LHCN-M2 (cell line): ENCODE data around the gene BAAT. TPM values are rescaled to one million over a fixed set of nuclear protein-coding genes. Genes with fewer than 3 reads are reported as not detected.
"Not testable (repeated sequence)": the region's sequence is repeated elsewhere in the genome, so short reads cannot be mapped to it uniquely, and the experiment has no call there.

Experiments used
- DNase-seq: peaks from one replicate; pipeline ENCODE4 v3.0.0-alpha.2; 2012; ENCODE audit warnings: low read depth
- total RNA-seq: library from RNA; depleted of rRNA; stranded (reverse); fragments of >200 nt; gene quantifications from 2 replicates; pipeline ENCODE4 v1.2.3, GENCODE V29; 2014

BAAT gene
- total RNA-seq, 1 experiment from 2014 or later, result 0.06 TPM

DNA sequence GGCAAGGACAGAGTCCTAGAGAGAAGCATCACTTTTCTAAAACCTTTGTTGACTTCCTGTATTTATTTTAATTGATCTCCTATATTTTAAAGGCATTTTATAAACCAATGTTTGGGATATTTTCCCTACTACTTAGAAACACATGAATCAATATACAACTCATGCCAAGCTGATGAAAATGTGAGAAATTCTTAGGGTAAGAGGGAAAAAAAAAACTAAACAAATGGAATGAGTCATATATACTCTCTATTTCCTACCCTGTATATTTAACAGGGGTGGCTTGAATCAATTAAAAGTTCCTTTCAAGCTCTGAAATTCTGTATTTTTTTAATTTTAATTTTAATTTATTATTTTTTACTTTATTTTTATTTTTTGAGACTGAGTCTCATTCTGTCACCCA is 19.6 kb downstream of the BAAT start:
- DNase-seq, result no peak

GRCh38 chr9:101362450-101362849 is 22.4 kb downstream of the BAAT start:
- DNase-seq, result no peak

DNA sequence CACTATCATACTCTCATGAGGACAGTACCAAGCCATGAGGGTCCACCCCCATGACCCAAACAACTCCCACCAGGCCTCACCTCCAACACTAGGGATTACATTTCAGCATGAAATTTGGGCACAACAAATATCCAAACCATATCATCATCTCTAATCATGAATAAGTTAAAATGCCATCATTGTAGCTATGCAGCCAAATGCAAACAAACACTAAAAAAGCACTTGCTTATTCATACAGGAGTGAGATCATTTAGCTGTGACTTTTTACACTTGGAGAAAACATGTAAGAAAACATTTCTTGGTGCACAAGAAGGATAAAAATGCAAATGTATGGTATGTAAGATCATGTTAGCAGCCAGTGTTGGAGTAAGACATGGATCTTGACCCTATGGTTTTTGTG is 24.2 kb downstream of the BAAT start:
- DNase-seq, result no peak

DNA sequence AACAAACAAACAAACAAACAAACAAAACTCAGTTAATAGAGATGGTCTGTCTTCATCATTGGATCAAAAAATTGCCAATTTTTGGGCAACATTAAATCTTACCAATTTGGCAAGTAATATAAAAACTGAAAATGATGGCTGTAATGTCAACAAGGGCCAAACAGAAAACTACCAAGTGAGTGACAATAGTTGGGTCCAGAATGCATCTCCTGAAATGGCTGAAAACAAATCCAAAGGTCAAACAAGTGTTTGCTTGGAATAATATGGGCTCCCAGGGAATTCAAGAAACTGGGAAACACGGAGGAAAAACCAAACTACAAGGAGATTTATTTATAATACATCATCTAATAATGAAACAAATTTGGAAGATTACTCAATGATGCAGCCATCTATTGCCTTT is 25.1 kb downstream of the BAAT start:
- no peak for DNase-seq

- DNase-seq, result no peak
These were observed 28.2 kb downstream of the BAAT start for GRCh38 chr9:101356619-101357018.

GRCh38 chr9:101354765-101355708 is 29.8 kb downstream of the BAAT start:
- DNase-seq, result no peak

DNA sequence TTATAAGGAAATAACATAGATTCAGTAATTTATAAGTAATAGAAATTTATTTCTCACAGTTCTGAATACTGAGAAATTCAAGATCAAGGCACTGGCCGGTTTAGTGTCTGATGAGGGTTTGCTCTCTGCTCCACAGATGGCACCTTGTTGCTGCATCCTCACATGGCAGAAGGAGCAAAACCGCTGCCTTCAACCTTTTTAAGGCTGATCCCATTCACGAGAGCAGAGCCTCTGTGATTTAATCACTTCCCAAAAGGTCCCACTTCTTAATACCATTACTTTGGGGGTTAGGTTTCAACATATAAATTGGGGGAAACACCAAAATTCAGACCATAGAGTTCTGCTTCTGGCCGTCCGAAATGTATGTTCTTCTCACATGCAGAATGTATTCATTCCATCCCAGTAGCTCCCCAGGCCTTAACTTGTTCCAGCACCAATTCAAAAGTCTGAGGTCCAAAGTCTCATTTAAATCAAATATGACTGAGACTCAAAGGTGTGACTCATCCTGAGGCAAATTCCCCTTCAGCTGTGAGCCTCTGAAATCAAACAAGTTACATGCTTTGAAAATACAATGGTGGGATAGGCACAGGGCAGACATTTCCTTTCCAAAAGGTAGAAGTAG is 30.6 kb downstream of the BAAT start:
- no peak for DNase-seq

DNA sequence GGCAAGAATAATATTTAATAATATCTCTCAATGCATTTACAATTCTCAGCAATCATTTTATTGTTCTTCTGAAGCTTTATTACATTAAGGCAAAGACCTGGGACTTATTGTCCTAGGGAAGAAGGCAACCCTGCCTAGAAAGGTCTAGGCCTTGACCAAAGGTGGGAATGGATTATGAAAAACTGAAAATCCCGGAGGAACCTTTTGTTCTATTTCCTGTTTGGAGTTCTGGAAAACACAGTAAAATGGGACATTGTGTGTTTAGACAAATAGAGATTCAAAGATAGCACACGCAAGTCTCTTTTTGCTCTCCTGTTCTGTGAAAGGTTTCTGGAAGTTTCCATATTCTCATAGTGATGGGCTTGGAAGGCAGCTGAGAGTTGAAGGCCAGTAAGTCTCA is 31.1 kb downstream of the BAAT start:
- DNase-seq, result no peak

- no peak for DNase-seq
These were observed 31.8 kb downstream of the BAAT start for GRCh38 chr9:101352892-101353463.

DNA sequence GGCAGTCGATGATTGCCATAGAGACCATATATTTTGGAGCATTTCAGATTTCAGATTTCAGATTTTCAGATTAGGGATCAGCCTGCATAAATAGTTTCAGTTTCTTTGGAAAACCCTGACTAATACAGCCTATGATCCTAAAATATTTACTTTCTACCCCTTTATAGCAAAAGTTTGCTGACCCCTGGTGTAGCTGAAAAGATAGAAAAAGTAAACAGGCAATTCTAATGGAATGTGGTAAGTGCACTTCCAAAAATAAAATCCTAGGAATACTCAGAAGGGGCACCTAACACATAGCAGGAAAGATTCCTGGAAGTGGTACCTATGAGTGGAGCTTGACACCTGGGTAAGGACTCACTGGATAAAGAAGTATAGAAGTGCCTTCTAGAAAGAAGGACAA is 34.5 kb downstream of the BAAT start:
- DNase-seq, result no peak

GRCh38 chr9:101342595-101342994 is 42.2 kb downstream of the BAAT start:
- DNase-seq, result no peak

DNA sequence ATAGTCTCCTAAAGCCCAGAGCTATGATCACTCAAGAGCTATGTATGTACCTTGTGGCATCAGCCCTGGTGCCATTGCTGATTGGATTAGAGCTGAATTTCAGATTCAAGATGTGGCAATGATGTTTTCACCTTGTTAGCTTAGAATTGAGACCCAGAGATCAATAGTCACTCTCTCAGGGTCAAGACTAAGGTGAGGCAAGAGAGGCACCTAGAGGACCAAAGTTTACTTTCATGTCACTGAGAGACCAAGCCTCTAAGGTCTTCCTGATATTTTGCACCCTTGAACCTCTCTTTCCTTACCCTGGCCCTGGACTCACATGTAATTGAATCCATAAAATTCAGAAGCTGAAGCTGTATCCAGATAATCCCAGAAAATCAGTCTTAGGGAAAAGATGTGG is 42.8 kb downstream of the BAAT start:
- DNase-seq, result no peak

GRCh38 chr9:101337237-101337636 is 47.6 kb downstream of the BAAT start:
- DNase-seq, result no peak

GRCh38 chr9:101336091-101336490 is 48.7 kb downstream of the BAAT start:
- DNase-seq, result no peak

GRCh38 chr9:101333926-101334702 is 50.7 kb downstream of the BAAT start:
- no peak for DNase-seq

GRCh38 chr9:101333490-101333889 is 51.3 kb downstream of the BAAT start:
- DNase-seq, result no peak

GRCh38 chr9:101332362-101332761 is 52.4 kb downstream of the BAAT start:
- no peak for DNase-seq

GRCh38 chr9:101327422-101327909 is 57.3 kb downstream of the BAAT start:
- DNase-seq, result not testable (repeated sequence)

DNA sequence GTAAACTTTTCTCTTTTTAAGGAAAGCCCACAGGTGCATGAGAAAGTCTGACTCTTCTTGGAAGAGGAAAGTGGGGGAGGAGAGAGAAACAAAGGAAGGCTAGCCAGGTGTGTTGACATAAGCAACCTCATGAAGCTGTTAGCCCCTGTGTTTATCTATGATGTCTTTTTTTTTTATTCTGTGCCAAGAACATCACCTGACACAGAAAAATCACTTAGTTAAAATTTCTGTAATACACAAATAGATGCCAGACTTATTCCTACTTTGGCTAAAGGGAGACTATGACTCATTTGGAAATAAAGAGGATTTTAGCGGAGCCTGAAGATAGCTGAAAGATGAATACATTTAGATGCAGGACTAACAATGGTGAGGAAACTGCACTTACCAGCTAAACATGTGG is 58.3 kb downstream of the BAAT start:
- no peak for DNase-seq

- no peak for DNase-seq
These were observed 58.8 kb downstream of the BAAT start for GRCh38 chr9:101326035-101326434.

DNA sequence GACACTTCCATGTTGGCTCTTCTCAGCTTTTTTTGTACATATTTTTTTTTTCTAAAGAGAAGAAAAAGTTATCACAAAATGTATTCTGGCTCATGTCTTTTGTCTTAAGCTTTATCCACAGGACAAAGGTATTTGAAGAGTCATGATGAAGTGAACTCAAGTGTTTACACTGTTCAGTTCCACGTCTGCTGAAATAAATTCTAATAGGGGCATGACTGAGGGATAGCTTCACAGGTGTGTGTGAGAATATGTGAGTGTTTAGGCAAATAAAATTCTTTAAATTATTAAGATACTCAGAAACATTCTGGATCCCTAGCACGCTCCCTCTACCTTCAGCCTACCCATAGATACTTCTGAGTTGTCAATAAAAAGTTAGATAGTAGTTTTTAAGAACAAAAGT is 59.8 kb downstream of the BAAT start:
- DNase-seq, result no peak
